RPMI7951 (cell line): Measurements from ENCODE around the gene PTK6. TPM values are rescaled to one million over a fixed set of nuclear protein-coding genes. Genes with fewer than 3 reads are reported as not detected.

Source experiments
- DNase-seq: peaks from one replicate; pipeline ENCODE4 v3.0.0-alpha.2; 2012; ENCODE audit warnings: low read depth
- total RNA-seq: library from RNA; depleted of rRNA; stranded (reverse); fragments of >200 nt; shearing (Covaris generic); gene quantifications from 2 replicates; pipeline ENCODE4 v1.2.3, GENCODE V29; 2014

The PTK6 gene
- total RNA-seq, 1 experiment from 2014 or later, result 0.48 TPM

DNA sequence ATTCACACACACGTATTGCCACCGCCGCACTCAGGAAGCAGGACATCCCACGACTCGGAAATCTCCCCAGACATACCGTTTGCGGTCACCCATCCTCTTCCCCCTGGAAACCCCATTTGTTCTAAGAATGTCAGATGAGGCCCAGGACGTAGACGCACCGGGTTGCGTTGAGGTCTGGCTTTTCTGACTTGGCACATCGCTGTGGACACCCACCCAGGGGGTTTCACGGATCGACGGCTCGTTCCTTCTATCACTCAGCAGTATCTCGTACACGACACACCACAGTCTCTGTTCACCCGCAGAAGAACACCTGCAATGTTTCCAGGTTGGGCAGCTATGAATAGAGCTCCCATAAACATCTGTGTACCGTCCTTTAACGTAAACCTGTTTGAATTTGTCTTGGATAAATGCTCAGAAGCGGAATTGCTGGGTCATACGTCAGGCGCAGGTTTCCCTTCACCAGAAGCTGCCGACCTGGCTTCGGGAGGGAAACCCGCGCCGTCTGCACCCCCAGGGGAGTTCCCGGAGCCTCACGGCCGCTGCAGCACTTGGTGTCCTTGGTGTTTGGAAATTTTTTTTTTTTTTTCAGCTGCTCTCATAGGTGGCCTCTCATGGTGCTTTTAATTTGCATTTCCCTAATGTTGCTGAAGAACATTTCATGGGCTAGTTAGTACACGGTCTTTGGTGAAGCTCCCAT, 29.0 kb downstream of the PTK6 start:
- no peak for DNase-seq

GRCh38 chr20:63507083-63507743, 30.0 kb downstream of the PTK6 start:
- no peak for DNase-seq

DNA sequence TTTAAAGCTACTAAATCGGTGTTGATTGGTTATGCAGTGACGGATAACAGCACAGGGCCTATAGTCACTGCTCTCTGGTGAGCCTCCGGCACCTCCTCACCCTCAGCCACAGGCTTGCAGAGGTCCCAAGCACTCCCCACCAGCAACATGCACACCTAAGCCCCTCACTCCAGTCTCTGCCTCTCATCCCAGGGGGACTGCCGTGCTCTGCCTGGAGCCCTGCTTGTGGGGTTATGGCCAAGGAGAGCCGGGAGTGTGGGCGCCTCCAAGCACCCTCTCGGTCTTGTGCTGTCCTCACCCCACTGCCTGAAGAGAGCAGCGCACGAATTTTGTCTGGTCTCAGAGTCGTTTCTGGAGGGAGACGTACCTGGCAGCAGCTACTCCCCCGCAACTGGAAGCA, 31.5 kb downstream of the PTK6 start:
- no peak for DNase-seq

DNA sequence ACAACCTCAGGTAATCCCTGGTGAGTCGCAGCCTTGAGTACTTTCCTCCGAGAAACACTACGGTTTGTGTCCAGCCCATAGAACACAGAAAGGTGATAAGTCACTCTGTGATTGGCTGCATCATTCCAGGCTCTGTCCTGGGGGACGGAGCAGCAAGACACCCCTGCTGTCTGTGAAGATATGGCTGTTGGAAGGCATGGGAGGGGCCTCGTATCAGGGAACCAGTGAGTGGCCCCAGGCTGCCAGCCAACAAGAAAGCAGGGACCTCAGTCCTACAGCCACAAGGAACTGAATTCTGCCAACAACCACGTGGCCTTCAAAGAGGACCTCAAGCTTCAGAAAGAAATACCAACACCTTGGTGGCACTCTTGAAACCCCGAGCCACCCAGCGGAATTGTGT, 31.9 kb downstream of the PTK6 start:
- DNase-seq, result no peak

DNA sequence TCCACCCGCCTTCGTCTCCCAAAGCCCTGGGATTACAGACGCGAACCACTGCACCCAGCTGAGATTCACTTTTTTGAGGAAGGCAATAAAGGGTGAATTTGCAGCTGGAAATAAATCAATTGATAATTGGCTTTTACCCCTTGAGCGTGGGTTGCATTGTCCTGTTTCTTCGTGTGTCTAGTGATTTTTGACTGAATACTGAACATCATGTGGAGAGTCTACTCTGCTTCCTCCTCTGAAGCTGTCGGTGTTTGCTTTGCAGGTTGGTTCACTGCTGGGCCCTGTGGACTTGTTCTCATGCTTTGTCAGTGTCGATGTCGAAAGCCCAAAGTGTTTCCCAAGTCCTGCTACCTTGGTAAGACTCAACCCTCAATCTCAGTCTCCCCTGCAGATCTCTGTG, 32.5 kb downstream of the PTK6 start:
- no peak for DNase-seq

DNA sequence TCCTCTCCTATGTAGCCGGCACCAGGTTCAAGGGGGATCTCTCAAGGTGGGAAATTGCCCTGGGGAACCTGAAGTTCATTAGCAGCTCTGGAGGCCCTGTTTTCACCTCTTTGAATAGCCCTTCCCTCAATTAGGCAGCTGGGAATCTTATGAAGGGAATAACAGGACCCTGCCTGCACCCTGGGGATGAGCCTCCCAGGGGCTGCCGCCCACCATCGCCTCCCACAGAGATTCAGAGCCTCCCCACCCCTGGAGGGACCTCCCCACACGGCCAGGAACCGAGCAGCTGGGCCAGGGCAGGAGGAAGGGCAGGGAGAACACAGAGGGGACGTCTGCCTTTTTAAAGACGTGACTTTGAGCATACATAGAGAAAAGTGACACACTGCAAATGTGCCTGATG, 33.7 kb downstream of the PTK6 start:
- DNase-seq, result no peak

DNA sequence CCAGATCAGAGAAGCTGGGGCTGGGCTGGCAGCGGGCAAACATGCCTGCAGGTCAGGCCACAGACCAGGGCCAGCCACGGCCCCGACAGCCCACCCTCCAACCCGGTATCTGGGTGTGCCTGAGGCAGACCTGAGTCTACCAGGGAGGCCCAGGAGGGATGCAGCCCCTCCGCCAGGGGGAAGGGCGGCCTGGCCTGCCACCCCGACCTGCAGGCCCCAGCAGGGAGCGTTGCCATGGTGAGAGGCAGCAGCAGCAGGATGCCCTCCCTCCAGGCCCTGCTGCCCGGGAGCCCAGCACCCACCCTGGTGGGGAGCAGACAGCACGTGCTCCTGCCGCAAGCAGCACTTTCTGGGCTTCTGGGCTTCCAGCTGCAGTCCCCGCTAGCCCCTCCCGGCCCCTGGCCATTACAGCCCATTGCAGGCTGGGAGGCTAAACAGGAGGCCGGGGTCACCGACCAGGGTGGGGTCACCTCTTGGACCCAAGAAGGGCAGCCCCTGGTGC, 34.5 kb downstream of the PTK6 start:
- no peak for DNase-seq

GRCh38 chr20:63501818-63502670, 35.1 kb downstream of the PTK6 start:
- DNase-seq, result no peak

GRCh38 chr20:63500902-63501817, 36.0 kb downstream of the PTK6 start:
- DNase-seq, result no peak

- no peak for DNase-seq
Observed at GRCh38 chr20:63500151-63500901, 36.9 kb downstream of the PTK6 start.

GRCh38 chr20:63499338-63499969, 37.7 kb downstream of the PTK6 start:
- DNase-seq, result no peak

- DNase-seq, result no peak
Observed at GRCh38 chr20:63498960-63499337, 38.2 kb downstream of the PTK6 start, which contains the start of gene EEF1A2. EEF1A2 (minus strand) TSS chr20:63499083; CDS start chr20:63497763, 1,320 bp downstream.

DNA sequence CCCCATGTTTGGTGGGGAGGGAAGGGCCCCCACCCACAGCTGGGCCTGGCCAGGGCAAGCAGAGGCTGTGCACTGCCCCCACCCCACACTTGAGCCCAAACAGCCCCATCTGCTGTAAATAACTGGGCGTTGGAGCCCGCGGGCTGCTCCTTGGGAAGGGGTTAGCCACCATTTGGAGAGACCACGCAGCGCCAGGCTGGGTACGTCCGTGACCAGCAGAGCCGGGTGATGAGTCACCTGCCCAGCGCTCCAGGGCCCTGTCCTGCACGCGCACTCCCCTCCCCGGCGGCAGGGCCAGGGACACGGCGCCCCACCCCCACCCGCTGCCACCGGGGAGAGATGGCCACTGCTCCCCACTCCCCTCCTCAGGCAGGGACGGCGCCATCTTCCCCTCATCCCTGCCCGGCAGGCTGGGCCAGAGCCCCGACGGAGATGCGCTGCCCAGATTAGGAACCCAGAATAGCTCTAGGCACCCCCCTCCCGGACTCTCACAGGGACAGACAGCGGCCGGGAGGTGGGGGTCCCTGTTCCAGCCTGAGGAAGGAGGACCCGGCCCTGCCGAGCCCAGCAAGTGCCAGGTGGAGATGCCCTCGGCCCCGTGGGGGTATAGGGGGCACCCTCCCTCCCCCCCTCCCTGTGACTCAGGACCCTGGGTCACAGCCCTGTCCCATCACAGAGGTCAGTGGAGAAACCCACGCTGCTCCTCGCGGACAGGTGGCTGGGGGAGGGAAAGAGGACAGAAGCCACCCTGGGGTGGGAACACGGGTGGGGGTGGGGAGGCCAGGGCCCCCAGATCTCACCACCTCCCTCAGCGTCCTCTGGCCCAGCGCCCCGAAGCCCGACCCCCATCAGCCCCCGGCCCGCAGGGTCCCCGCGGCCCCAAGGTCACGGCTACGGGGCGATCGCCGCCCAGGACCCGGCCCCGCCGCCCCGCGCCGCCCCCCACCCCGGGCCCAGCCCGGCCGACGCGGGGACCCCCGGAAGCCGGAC, 38.9 kb downstream of the PTK6 start:
- DNase-seq, result peak; percentile 79

DNA sequence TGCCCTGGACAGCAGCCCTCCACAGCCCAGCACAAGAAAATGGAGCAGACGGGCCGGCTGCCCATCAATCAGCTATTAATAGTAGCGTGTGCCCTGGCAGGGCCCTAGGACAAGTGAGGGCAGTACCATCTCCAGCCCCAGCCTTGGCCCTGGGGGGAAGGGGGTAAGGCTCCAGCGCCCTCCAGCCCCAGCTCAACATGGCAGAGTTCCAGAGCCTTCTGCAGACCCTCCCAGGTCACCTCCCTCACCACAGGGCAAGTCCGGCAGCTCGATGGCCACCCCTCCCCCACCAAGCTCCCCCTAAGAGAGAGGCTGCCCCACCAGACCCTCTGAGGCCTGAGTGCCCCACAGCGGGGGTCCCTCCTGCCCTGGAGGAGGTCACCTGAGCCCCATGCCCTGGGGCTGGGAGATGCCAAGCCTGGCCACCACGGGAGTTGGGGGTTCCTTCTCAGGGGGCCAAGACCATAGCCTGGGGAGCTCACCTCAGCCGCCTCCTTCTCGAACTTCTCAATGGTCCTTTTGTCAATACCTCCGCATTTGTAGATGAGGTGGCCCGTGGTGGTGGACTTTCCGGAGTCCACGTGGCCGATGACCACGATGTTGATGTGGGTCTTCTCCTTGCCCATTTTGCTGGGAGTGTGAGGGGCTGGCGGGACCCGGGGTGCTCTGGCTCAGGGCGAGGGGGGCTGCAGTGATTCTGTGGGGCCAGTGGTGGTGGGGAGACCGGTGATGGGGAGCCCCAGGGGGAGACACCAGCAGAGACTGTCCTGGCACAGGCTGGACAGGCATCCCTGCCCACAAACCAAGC, 39.8 kb downstream of the PTK6 start:
- DNase-seq, result no peak

DNA sequence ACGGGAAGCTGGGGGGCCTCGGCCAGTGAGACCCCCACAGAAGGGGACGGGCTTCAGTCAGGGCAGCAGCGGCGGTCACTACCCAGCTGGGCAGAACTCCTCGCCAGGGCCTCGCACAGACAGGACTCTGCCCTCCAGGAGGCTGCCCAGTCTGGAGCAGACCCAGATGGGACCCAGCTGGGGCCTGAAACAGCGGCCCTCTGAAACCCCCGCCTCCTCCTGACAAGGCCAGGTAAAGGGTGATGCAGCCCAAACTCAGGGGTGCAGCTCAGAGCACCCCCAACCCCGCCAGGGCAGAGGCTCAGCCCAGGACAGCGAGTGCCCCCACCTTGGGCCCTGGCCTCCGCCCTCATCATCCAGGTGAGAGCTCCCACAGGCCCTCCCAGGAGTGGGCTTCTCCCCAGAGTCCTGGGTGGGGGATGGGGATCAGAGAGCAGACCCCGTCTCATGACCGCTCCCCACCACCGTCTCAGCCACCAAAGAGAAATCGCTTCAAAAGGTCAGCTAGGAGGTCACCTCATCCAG, 40.5 kb downstream of the PTK6 start:
- DNase-seq, result no peak

- DNase-seq, result peak; percentile 53
Observed at GRCh38 chr20:63495741-63496595, 41.2 kb downstream of the PTK6 start.
